Ishikawa (cell line): ENCODE measurements around the gene PTPN2.
A peak's percentile ranks its signal among the peaks of the same experiment; 100 is the strongest.

Experiments
- CEBPB ChIP-seq: IDR thresholded peaks from 2 replicates; pipeline ENCODE4 v1.6.1; 2012
- CREB1 ChIP-seq: IDR thresholded peaks from 2 replicates; pipeline ENCODE4 v1.6.1; 2012; ENCODE audit warnings: low read depth
- EGR1 ChIP-seq: IDR thresholded peaks from 2 replicates; pipeline ENCODE4 v1.6.1; 2012
- EP300 ChIP-seq: IDR thresholded peaks from 2 replicates; pipeline ENCODE4 v1.6.1; 2012; ENCODE audit warnings: borderline replicate concordance
- FOXM1 ChIP-seq: IDR thresholded peaks from 2 replicates; pipeline ENCODE4 v1.6.1; 2012; ENCODE audit warnings: low read depth, borderline replicate concordance
- NFIC ChIP-seq: IDR thresholded peaks from 2 replicates; pipeline ENCODE4 v1.6.1; 2012
- RAD21 ChIP-seq: IDR thresholded peaks from 2 replicates; pipeline ENCODE4 v1.6.1; 2012; ENCODE audit warnings: low read depth
- TAF1 ChIP-seq: IDR thresholded peaks from 2 replicates; pipeline ENCODE4 v1.6.1; 2012; ENCODE audit warnings: low read depth, mild to moderate bottlenecking
- TCF12 ChIP-seq: IDR thresholded peaks from 2 replicates; pipeline ENCODE4 v1.6.1; 2012; ENCODE audit warnings: low read depth
- TEAD4 ChIP-seq: IDR thresholded peaks from 2 replicates; pipeline ENCODE4 v1.6.1; 2012
- YY1 ChIP-seq: IDR thresholded peaks from 2 replicates; pipeline ENCODE4 v1.6.1; 2012; ENCODE audit warnings: low read depth
- ZBTB7A ChIP-seq: IDR thresholded peaks from 2 replicates; pipeline ENCODE4 v1.6.1; 2012; ENCODE audit warnings: low read depth
- TF ChIP-seq, protein P1 (sequence below): IDR thresholded peaks from 2 replicates; pipeline ENCODE4 v1.6.1; 2012
- TF ChIP-seq, protein P2 (sequence below): IDR thresholded peaks from 2 replicates; pipeline ENCODE4 v1.6.1; 2012
- TF ChIP-seq, protein P3 (sequence below): IDR thresholded peaks from 2 replicates; pipeline ENCODE4 v1.6.1; 2012; ENCODE audit warnings: low read depth, mild to moderate bottlenecking

PTPN2 gene

DNA sequence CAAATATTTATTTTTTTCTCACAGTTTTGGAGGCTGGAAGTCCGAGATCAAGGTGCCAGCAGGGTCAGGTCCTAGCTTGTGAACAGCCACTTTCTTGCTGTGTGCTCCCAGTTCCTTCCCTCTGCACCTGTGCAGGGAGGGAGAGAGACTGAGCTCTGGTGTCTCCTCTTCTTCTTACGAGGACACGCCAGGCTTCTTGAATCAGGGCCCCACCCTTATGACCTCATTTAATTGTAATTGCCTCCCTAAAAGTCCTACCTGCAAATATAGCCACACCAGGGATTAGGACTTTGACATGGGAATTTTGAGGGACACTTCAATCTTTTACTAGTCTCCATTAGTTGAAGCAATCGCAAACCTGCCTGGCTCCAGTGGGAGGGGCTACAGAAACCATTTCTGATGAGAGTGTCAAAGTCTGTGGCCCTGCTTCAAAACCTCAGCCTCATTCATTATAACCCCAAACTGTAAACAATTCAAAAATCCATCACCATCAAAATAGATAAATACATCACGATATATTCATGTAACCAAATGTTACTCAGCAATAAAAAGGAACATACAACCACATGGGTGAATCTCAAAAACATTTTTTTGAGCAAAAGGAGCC lies 45.5 kb upstream of the PTPN2 start:
- TF ChIP-seq, protein P1, sequence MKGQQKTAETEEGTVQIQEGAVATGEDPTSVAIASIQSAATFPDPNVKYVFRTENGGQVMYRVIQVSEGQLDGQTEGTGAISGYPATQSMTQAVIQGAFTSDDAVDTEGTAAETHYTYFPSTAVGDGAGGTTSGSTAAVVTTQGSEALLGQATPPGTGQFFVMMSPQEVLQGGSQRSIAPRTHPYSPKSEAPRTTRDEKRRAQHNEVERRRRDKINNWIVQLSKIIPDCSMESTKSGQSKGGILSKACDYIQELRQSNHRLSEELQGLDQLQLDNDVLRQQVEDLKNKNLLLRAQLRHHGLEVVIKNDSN: no peak
- TF ChIP-seq RAD21 (no peak), TCF12 (no peak), NFIC (no peak)

DNA sequence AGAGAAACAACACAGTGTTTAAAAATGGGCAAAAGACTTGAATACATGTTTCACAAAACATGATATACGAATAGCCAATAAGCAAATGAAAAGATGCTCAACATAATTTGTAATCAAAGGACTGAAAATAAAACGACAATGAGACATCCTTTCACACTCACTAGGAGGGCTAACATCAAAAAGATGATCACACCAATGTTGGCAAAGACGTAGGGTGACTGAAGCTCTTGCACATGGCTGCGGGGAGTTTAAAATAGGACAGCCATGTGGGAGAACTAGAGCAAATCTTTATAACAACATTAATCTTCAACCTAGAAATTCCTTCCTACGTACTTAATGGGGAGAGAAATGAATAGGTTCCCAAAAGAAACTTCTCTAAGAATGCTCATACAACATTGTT lies 44.6 kb upstream of the PTPN2 start:
- TF ChIP-seq ZBTB7A (no peak), TAF1 (no peak)
- TF ChIP-seq, protein P2, sequence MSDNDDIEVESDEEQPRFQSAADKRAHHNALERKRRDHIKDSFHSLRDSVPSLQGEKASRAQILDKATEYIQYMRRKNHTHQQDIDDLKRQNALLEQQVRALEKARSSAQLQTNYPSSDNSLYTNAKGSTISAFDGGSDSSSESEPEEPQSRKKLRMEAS: no peak

DNA sequence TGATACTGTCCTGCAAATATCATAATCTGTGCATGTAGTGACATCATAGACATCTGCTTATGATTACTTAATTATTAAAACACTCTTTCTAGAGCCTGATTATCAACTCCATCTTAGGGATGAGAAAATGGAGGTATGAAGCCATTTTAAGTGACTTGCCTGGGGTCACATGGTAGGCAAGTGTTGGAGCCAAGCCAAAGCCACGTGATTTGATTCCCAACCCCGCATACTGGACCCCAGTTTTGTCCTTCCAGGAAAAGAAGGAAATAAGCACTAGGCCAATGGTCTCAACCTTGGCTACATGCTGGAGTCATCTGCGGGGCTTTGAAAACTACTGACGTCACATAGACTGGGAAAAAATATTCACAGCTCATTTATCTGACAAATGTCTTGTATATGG lies 44.2 kb upstream of the PTPN2 start:
- no peak for TF ChIP-seq TEAD4
- TF ChIP-seq, protein P1: peak; percentile 37; the same call in 1 of the 2 replicates

DNA sequence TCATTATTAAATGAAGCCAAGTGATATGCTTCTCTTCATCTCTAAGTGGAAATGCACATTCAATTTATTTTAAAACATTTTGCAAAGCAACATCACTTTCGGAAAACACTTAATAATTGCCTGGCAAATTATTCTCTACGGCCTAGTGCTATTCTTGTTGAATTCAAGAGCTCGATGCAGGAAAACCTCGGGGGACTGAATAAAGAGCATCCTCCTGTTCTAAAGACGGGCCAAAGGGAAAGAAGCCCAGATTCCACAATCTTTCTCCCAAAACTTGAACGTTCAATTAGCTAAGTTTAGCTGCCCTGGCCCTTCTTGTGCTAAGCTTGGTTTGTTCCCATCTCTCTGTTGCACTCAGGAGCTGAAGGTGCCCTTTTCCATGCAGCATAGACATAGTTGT lies 40.6 kb upstream of the PTPN2 start:
- no peak for TF ChIP-seq ZBTB7A
- TF ChIP-seq RAD21: no peak
- no peak for TF ChIP-seq CEBPB
- TF ChIP-seq FOXM1: no peak
- TF ChIP-seq, protein P2: no peak
- no peak for TF ChIP-seq NFIC
- TF ChIP-seq, protein P3, sequence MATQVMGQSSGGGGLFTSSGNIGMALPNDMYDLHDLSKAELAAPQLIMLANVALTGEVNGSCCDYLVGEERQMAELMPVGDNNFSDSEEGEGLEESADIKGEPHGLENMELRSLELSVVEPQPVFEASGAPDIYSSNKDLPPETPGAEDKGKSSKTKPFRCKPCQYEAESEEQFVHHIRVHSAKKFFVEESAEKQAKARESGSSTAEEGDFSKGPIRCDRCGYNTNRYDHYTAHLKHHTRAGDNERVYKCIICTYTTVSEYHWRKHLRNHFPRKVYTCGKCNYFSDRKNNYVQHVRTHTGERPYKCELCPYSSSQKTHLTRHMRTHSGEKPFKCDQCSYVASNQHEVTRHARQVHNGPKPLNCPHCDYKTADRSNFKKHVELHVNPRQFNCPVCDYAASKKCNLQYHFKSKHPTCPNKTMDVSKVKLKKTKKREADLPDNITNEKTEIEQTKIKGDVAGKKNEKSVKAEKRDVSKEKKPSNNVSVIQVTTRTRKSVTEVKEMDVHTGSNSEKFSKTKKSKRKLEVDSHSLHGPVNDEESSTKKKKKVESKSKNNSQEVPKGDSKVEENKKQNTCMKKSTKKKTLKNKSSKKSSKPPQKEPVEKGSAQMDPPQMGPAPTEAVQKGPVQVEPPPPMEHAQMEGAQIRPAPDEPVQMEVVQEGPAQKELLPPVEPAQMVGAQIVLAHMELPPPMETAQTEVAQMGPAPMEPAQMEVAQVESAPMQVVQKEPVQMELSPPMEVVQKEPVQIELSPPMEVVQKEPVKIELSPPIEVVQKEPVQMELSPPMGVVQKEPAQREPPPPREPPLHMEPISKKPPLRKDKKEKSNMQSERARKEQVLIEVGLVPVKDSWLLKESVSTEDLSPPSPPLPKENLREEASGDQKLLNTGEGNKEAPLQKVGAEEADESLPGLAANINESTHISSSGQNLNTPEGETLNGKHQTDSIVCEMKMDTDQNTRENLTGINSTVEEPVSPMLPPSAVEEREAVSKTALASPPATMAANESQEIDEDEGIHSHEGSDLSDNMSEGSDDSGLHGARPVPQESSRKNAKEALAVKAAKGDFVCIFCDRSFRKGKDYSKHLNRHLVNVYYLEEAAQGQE: no peak
- TF ChIP-seq EGR1: no peak
- TF ChIP-seq EP300: no peak
- no peak for TF ChIP-seq TCF12
- TF ChIP-seq TAF1: no peak
- no peak for TF ChIP-seq YY1
- TF ChIP-seq CREB1: no peak
- no peak for TF ChIP-seq TEAD4
- TF ChIP-seq, protein P1: no peak

DNA sequence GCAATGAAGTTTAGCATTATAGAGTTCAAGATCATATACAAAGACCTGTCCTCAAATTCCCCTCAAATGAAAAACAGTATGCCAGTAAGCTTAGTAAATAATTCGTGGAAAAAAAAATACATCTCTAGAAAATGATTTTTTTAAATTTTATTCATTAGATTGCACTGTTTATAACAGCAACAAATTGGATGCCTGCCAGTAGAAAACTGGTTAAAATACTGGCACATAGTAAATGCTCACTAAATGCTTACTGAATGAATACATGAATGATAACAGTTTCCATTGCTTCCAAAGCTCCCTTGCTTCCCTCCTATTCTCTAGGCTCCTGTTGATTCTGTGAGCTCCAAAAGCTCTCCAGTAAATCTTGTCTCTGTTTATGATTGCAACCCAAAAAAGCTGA lies 38.2 kb upstream of the PTPN2 start:
- no peak for TF ChIP-seq NFIC
- TF ChIP-seq CEBPB: no peak
- no peak for TF ChIP-seq TEAD4
- TF ChIP-seq YY1: no peak
- no peak for TF ChIP-seq TCF12
- TF ChIP-seq EP300: no peak
- no peak for TF ChIP-seq RAD21
- TF ChIP-seq EGR1: no peak
- TF ChIP-seq, protein P3: no peak
- TF ChIP-seq, protein P2: no peak
- TF ChIP-seq CREB1: no peak
- no peak for TF ChIP-seq ZBTB7A
- no peak for TF ChIP-seq TAF1
- TF ChIP-seq, protein P1: no peak
- no peak for TF ChIP-seq FOXM1
